Frontal cortex (tissue), 4 donors: ENCODE data around the gene SEC24C. TPM values are rescaled to one million over a fixed set of nuclear protein-coding genes. Genes with fewer than 3 reads are reported as not detected.
"Not testable (repeated sequence)": the region's sequence is repeated elsewhere in the genome, so short reads cannot be mapped to it uniquely, and the experiment has no call there.

ENCODE experiments used
- DNase-seq, 2 donors: peaks; one replicate each; pipeline ENCODE4 v3.0.0; 2012; ENCODE audit warnings: low spot score in 2 of 2
- FAIRE-seq: peaks from 2 replicates; lab custom pipeline; 2012; peaks lifted over from hg19 to GRCh38; lab: Jason Lieb, UNC
- total RNA-seq: library from RNA; depleted of rRNA; stranded (reverse); fragments of >200 nt; gene quantifications from one replicate; pipeline ENCODE4 v1.2.3, GENCODE V29; 2014
- donor health status: control.
- donor health status: control.
- donor health status: control.

The SEC24C gene, protein sequence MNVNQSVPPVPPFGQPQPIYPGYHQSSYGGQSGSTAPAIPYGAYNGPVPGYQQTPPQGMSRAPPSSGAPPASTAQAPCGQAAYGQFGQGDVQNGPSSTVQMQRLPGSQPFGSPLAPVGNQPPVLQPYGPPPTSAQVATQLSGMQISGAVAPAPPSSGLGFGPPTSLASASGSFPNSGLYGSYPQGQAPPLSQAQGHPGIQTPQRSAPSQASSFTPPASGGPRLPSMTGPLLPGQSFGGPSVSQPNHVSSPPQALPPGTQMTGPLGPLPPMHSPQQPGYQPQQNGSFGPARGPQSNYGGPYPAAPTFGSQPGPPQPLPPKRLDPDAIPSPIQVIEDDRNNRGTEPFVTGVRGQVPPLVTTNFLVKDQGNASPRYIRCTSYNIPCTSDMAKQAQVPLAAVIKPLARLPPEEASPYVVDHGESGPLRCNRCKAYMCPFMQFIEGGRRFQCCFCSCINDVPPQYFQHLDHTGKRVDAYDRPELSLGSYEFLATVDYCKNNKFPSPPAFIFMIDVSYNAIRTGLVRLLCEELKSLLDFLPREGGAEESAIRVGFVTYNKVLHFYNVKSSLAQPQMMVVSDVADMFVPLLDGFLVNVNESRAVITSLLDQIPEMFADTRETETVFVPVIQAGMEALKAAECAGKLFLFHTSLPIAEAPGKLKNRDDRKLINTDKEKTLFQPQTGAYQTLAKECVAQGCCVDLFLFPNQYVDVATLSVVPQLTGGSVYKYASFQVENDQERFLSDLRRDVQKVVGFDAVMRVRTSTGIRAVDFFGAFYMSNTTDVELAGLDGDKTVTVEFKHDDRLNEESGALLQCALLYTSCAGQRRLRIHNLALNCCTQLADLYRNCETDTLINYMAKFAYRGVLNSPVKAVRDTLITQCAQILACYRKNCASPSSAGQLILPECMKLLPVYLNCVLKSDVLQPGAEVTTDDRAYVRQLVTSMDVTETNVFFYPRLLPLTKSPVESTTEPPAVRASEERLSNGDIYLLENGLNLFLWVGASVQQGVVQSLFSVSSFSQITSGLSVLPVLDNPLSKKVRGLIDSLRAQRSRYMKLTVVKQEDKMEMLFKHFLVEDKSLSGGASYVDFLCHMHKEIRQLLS
- 41.6 TPM for total RNA-seq

DNA sequence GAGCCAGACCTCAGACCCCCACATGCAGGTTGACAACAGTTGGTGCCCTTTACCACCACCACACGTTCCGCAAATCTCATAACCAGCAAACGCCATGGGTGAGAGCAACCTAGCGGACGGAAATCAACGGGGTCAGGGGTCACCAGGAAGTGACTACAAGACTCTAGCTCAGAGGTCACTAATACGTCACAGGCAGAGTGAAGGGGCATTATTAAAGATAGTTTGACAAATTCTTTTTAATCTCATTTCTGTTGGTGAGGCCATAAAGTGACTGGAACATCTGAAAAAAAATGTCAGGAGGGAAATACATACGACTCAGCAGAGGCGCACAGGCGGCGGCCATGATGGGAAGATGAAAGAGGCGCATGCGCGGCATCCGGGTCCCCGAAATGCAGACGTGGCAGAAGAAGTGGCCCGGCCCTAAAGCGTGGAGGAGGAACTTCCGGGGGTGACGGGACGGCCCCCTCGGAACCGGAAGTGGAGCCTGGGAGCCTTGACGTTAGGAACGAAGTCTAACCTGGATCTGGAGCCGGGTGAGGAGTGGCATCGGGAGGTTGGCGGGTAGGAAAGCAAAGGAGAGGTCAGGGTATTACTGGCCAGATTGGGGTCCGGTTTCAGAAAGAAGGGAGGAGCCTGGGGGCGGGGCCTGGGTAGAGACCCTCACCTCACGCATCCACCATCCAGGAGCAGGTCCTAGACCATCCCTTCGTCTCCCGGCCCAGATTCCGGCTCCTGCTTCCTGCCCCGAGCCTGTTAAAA is at the start of gene SEC24C:
Gene SEC24C, plus strand, starts transcription at position 468 of the 759 bp plus-strand sequence. CDS start 2,461 bp downstream, outside the sequence.
- DNase-seq = peak; percentile 79 to 91
- FAIRE-seq = no peak

DNA sequence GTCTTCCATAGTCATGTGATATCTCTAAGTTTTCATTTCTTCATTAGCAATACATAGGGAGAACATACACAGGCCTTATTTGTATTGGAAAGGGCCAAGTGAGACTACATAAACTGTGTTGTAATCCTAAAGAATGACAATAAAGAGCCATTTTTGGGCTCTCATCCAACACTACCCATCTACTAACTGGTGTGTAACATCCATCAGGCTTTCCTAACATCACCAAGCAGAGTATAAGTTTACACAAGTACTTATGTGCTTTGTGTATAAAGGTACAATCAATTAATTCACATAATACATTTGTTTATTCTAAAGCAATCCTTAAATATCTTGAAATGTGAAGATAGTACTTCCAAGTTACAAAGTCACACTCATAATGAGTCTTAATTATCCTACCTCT is 48.9 kb upstream of the SEC24C start:
- FAIRE-seq, DNase-seq: not testable (repeated sequence)

GRCh38 chr10:73697675-73698159 is 46.5 kb upstream of the SEC24C start, which contains the start of gene AGAP5:
Gene AGAP5 (minus strand): TSS chr10:73698109. CDS start chr10:73697755, 354 bp downstream.
- not testable (repeated sequence) for DNase-seq, FAIRE-seq

- FAIRE-seq, DNase-seq: not testable (repeated sequence)
Measured at GRCh38 chr10:73698819-73699218, 45.4 kb upstream of the SEC24C start.

DNA sequence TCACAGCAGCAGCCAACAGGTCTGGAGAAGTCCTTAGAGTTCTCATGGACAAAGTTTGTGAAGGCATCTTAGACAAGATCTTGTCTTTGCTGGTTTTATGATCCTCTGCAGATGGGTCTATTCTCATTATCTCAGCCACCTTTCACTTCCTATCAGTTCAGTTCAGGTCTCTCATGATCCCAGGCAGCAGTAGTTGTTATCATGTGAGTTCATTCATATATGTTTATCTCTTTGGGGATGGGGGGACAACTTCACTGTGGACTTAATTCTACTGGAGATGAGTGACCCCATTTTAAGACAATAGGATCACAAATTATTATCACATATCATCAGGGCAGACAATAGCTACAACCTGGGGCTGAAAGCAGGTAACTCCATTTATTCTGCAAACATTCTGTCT is 40.2 kb upstream of the SEC24C start:
- DNase-seq, FAIRE-seq: not testable (repeated sequence)

GRCh38 chr10:73705506-73706072 is 38.6 kb upstream of the SEC24C start:
- DNase-seq, FAIRE-seq: not testable (repeated sequence)

GRCh38 chr10:73706488-73706887 is 37.7 kb upstream of the SEC24C start:
- DNase-seq, FAIRE-seq: not testable (repeated sequence)

DNA sequence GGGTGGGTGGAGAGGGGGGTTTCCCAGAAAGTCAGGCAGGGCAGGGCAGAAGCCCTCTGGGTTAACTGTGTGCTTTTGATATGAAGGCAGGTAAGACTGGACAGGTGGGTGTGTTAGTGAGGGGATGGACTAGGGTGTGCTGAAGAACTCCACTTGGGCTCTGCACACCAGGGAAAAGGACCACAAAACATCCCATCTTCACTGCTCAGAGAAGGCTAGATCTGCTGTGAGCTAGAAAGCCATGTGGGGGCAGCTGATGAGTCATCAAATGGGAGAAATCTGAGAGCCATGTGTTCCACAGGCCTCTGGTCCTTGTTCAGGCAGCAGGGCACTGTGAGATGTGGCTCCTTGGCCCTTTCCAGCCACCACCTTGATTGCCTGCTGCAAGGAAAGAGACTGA is 36.5 kb upstream of the SEC24C start:
- DNase-seq, FAIRE-seq: not testable (repeated sequence)

DNA sequence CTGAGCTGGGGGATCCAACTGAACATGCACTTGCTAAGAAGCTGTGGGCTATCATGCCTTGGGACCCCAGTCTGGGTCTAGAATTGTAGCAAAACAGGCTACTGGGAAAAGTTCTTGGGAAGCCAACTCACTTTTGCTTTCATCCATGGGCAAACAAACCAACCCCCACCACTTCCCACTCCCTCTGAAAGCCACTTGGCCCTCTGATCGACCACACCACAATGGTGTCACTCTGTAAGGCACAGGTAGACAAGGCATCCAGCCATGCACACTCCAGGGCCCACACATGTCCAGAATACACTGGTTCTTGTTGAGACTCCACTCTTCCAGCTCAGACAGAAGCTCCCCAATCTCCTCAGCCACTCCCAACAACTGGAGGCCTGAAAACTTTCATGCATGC is 36.0 kb upstream of the SEC24C start:
- DNase-seq = not testable (repeated sequence)

GRCh38 chr10:73711683-73712082 is 32.5 kb upstream of the SEC24C start:
- peak; percentile 19 for FAIRE-seq

More for the DNA sequence above, 36.0 kb upstream of the SEC24C start:
- not testable (repeated sequence) for FAIRE-seq

DNA sequence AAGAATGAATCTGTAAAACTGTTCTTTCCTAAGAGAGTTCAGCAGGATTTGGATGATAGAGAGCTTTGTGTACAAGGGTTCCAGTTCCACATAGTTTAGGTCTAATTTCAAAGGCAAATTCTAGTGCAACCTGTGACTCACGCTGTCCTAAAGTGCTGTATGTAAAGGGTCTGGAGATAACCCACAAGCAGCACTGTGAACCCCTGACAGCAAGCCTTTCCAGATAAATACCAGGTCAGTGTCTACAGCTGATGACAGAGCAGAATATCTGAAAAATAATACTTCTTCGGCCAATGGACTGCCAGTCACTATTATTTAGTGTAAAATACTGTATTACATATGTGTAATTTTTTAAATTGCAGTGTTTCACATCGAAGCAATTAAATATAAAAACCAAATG is 30.3 kb upstream of the SEC24C start:
- not testable (repeated sequence) for DNase-seq, FAIRE-seq

More at GRCh38 chr10:73711683-73712082, 32.5 kb upstream of the SEC24C start:
- DNase-seq = not testable (repeated sequence)

DNA sequence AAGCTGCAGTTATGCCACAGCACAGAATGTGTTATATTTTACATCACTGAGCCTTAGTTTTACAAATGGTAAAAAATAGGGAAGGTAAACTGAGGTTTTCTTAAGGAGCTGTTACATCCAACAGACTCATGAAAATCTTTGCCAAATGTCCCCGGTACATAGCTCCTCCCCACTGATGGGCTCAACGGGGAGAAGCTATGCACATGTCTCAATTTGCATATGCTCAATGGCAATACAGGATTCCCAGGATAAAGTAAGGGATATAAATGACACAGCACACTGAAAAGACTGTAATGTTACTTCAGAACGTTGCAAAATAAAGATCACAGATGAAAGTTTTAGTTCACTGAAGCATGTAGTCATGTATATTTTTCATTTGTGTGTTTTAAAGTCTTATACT is 29.7 kb upstream of the SEC24C start:
- FAIRE-seq, DNase-seq: not testable (repeated sequence)

DNA sequence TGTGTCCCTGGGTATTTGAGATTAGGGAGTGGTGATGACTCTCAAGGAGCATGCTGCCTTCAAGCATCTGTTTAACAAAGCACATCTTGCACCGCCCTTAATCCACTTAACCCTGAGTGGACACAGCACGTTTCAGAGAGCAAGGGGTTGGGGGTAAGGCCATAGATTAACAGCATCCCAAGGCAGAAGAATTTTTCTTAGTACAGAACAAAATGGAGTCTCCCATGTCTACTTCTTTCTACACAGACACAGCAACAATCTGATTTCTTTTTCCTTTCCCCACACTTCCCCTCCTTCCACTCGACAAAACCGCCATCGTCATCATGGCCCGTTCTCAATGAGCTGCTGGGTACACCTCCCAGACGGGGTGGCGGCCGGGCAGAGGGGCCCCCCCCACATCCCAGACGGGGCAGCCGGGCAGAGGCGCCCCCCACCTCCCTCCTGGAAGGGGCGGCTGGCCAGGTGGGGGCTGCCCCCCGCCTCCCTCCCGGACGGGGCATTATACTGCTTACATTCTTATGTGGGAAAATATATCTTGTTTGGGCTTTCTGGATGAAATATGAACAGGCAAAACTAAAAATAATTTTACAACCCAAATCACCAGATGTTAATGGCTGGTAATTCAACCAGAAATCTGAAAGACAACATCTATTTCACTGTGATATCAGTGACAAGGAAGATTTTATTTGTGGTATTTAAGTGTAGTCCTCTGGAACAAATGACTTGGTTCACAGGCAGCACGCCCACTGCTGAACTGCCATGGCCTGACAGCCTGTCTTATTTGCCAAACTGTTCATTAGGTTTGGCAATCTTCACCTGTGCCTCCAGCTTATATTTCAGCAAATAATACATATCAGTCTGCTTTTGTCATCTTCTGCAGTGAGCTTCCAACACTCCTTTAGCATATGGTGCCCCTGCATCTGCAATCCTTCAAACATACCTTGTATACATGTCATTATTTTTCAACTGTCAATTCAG is 28.7 kb upstream of the SEC24C start:
- DNase-seq, FAIRE-seq: not testable (repeated sequence)

- FAIRE-seq (no peak), DNase-seq (no peak)
Measured at GRCh38 chr10:73716251-73716650, 27.9 kb upstream of the SEC24C start.

DNA sequence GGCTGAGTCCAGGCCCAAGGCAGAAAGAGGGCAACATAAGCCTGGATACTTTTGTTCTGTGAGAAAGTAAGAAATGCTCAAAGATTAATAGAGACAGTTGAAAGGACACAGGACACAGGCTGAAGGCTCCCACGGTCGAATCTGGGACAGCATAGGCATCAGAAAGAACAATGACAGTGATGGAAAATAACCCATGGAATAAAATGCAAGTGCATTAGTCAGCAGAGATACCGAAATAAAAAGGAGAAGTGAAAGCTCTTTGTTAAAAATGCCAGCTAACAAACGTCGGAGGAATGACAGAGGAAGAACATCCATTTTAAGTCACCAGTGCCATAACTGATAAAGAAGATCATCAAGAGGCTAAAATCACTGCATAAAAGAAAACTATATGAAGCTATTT is 26.6 kb upstream of the SEC24C start:
- FAIRE-seq (no peak), DNase-seq (no peak)

GRCh38 chr10:73720561-73720960 is 23.6 kb upstream of the SEC24C start:
- DNase-seq, FAIRE-seq: not testable (repeated sequence)

DNA sequence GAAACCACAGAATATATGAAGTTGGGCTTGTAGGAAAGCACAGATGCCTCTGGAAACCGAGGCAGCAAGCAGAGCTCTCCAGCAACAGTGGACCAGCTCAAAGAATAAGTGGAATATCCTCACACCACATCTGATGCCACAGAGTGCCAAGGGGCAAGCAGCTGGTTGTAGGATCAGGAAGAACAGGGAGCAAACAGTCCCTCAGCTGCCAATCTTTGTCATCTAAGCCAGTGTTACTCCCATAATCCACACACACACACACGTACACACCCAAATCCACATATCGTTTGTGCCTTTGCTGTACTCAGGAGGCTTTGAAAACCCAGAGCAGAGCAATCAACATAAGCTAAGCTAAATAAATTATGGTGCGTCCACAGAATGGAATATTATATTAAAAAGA is 20.7 kb upstream of the SEC24C start:
- no peak for FAIRE-seq
- DNase-seq = no peak
